ENCODE measurements around the gene DCST2. TPM values are rescaled to one million over a fixed set of nuclear protein-coding genes. Genes with fewer than 3 reads are reported as not detected.

Gene DCST2
- total and polyA plus RNA-seq, 2 of the 8 experiments (the other 6 are each of a cell fraction or from before 2014, with no cell fraction given), result 0.43 to 2.1 TPM

GRCh38 chr1:155079487-155080311 is 46.1 kb upstream of the DCST2 start:
- no peak for FAIRE-seq
- Histone ChIP-seq H2BK15ac (ENCODE audit: low read length) (peak overlapping the region; percentile 46; the same call in 1 of the 2 replicates), H3K4me2 (ENCODE audit: insufficient read depth in 1 of 2, low read depth in 2 of 2, low read length in 2 of 2) (peak overlapping the region; percentile 93 to 95), H3K9me3 (ENCODE audit: insufficient read depth in 2 of 2, low read depth in 1 of 2, low read length in 1 of 2) (no peaks in the 10 kb centered on the region), H2AK5ac (ENCODE audit: low read depth, low read length) (0 out of 2 replicates have a peak overlapping the region, but pooled peaks have one; percentile 48), H3K27ac (ENCODE audit: low read depth, low read length) (no peak overlapping the region), H3K23me2 (ENCODE audit: low read depth, low read length) (peaks cover 16% of the 10 kb centered on the region; the same call in 1 of the 2 replicates), H4K8ac (ENCODE audit: extremely low read depth, insufficient read depth, low read length) (peak overlapping the region; percentile 61), H3K36me3 (ENCODE audit: control insufficient read depth in 2 of 4, insufficient read depth in 4 of 4, low read length in 3 of 4) (no peaks in the 10 kb centered on the region), H2BK20ac (ENCODE audit: low read length) (no peak overlapping the region), H3K79me2 (ENCODE audit: control insufficient read depth in 1 of 2, insufficient read depth in 2 of 2, low read length in 2 of 2) (no peaks in the 10 kb centered on the region), H3K27me3 (replicated peaks in 1 of 4; ENCODE audit: control insufficient read depth in 3 of 4, extremely low read depth in 1 of 4, insufficient read depth in 3 of 4, low read length in 3 of 4) (peaks cover 49 to 67% (median 64%) of the 10 kb centered on the region in 4 experiments), H4K5ac (ENCODE audit: insufficient read length, low read depth, low read length) (no peak overlapping the region), H2BK5ac (ENCODE audit: low read depth, low read length) (no peak overlapping the region; the same call in 1 of the 2 replicates), H4K20me1 (replicated peaks in 1 of 2; ENCODE audit: control insufficient read depth in 1 of 2, insufficient read depth in 2 of 2, low read length in 2 of 2) (peaks cover 0 to 16% of the 10 kb centered on the region in 2 experiments), H3K4ac (replicated peaks; ENCODE audit: insufficient read length, low read depth, low read length) (no peak overlapping the region), H2AFZ (ENCODE audit: low read length) (no peak overlapping the region), H3K4me1 (replicated peaks in 1 of 4; ENCODE audit: control insufficient read depth in 3 of 4, insufficient read depth in 4 of 4, low read length in 3 of 4) (peaks cover 0 to 40% (median 19%) of the 10 kb centered on the region in 4 experiments; a peak in 6 of 7 replicates), H3K9ac (replicated peaks in 1 of 4; ENCODE audit: extremely low read depth in 1 of 4, low read depth in 3 of 4, low read length in 3 of 4) (no peak overlapping the region), H3K79me1 (ENCODE audit: low read depth, low read length) (no peaks in the 10 kb centered on the region), H3K4me3 (ENCODE audit: extremely low read depth in 1 of 4, insufficient read depth in 2 of 4, low read depth in 3 of 4, low read length in 4 of 4) (peak overlapping the region; percentile 57 to 77 (median 64)), H3K56ac (replicated peaks; ENCODE audit: insufficient read length, low read depth, low read length) (peak overlapping the region; percentile 37), H2BK12ac (ENCODE audit: low read depth, low read length) (peak overlapping the region; percentile 39; the same call in 1 of the 2 replicates), H3K14ac (ENCODE audit: insufficient read length) (no peak overlapping the region), H2BK120ac (replicated peaks; ENCODE audit: low read depth, low read length) (no peak overlapping the region), H3K23ac (ENCODE audit: insufficient read length) (no peak overlapping the region), H3K18ac (ENCODE audit: extremely low read depth, low read length) (peak overlapping the region; percentile 71), H4K91ac (replicated peaks; ENCODE audit: insufficient read length, low read length) (peak overlapping the region; percentile 3)
- POLR2A ChIA-PET (ENCODE audit: partially characterized antibody), result interaction anchor here (0.7 to 2.6 kb wide), 13 partner anchors 9 to 114 kb away, joined by 3 to 21 read pairs (median 4); partner anchors contain the start of genes ADAM15, EFNA4, SHC1 and SLC50A1
- DNase-seq (ENCODE audit: low read depth in 1 of 2, low spot score in 2 of 2), result peak in 1 of 2 experiments; percentile 68
- CTCF ChIA-PET (ENCODE audit: partially characterized antibody), result interaction anchor here (0.6 to 33.9 kb wide), 7 partner anchors 9 to 196 kb away, joined by 3 to 907 read pairs (median 6); partner anchors contain the start of genes ADAM15 and EFNA4
- 4% methylated on average over 39 of the region's 67 CpGs; no CpG with 5 or more reads in 1 of the 2 experiments for WGBS, 2 experiments (ENCODE audit: extremely low coverage in 1 of 2, insufficient coverage in 1 of 2, insufficient read length in 1 of 2, insufficient replicate concordance in 2 of 2, low coverage in 1 of 2, low lambda C conversion rate in 2 of 2, missing lambda C conversion rate in 1 of 2)
- TF ChIP-seq MAX (IDR thresholded peaks at IDR 0.05) (0 out of 2 replicates have a peak, but pooled peaks have one; percentile 4), BCL11A (IDR thresholded peaks at IDR 0.05; ENCODE audit: low read depth in 2 of 2, low read length in 2 of 2) (no peak), TAF1 (IDR thresholded peaks at IDR 0.05; ENCODE audit: low read depth, low read length) (no peak), SIN3A (conservative IDR thresholded peaks at IDR 0.05 in 1 of 2, IDR thresholded peaks at IDR 0.05 in 1 of 2; ENCODE audit: low read depth in 1 of 2, low read length in 2 of 2) (peak in 1 of 2 experiments; percentile 45; a peak in 1 of 4 replicates), EZH2 (IDR thresholded peaks at IDR 0.05; ENCODE audit: low read depth, low read length, severe bottlenecking) (peak; percentile 81), KDM5A (IDR thresholded peaks at IDR 0.05; ENCODE audit: low read length) (no peak), SP4 (IDR thresholded peaks at IDR 0.05; ENCODE audit: low read length) (no peak), PHF8 (conservative IDR thresholded peaks at IDR 0.05; ENCODE audit: low read depth, low read length) (0 out of 2 replicates have a peak, but pooled peaks have one; percentile 6), CHD1 (IDR thresholded peaks at IDR 0.05; ENCODE audit: low read depth, low read length) (no peak), JUND (IDR thresholded peaks at IDR 0.05; ENCODE audit: low read length) (no peak), SUZ12 (IDR thresholded peaks at IDR 0.05; ENCODE audit: low read length) (peak; percentile 83)

All from H1 (cell line).